ENCODE measurements around the gene RNF148. TPM values are rescaled to one million over a fixed set of nuclear protein-coding genes. Genes with fewer than 3 reads are reported as not detected.

Gene RNF148
- total and polyA plus RNA-seq, 2 donors from 2014 or later, result 0.41 to 2.2 TPM

GRCh38 chr7:122675621-122676020 lies 27.1 kb downstream of the RNF148 start:
- TF ChIP-seq CTCF (IDR thresholded peaks at IDR 0.05; ENCODE audit: borderline replicate concordance, extremely low read depth, insufficient read depth), result no peak
- no peak overlapping the region for H3K4me3 ChIP-seq (ENCODE audit: low read length in 3 of 3)
- no peak overlapping the region for H3K9ac ChIP-seq (ENCODE audit: low read length in 3 of 3)
- H3K27me3 ChIP-seq (ENCODE audit: control insufficient read depth, insufficient read depth, low read length), result no peaks in the 10 kb centered on the region
- DNase-seq, result peak in 1 of 5 donors; percentile 9
- H3K27ac ChIP-seq (ENCODE audit: low read depth in 2 of 2, low read length in 2 of 2), result no peak overlapping the region
- intact Hi-C loops (cut with DNase I), result no loop called here
- FAIRE-seq, result no peak
- H3K9me3 ChIP-seq (ENCODE audit: control insufficient read depth in 2 of 3, insufficient read depth in 1 of 3, low read length in 3 of 3), result no peaks in the 10 kb centered on the region
- H3K4me1 ChIP-seq (ENCODE audit: control insufficient read depth in 2 of 3, insufficient read depth in 2 of 3, low read depth in 1 of 3, low read length in 3 of 3), result peaks cover 0 to 9% (median 0%) of the 10 kb centered on the region in 3 donors
- H3K36me3 ChIP-seq (ENCODE audit: control insufficient read depth in 2 of 3, insufficient read depth in 3 of 3, low read length in 3 of 3), result no peaks in the 10 kb centered on the region

- DNase-seq, result no peak
- H3K27me3 ChIP-seq (ENCODE audit: control insufficient read depth, insufficient read depth, low read length), result no peaks in the 10 kb centered on the region
- intact Hi-C loops (cut with DNase I), result no loop called here
- H3K36me3 ChIP-seq (ENCODE audit: control insufficient read depth in 2 of 3, insufficient read depth in 3 of 3, low read length in 3 of 3), result no peaks in the 10 kb centered on the region
- H3K27ac ChIP-seq (ENCODE audit: low read depth in 2 of 2, low read length in 2 of 2), result no peak overlapping the region
- no peak for FAIRE-seq
- H3K9ac ChIP-seq (ENCODE audit: low read length in 3 of 3), result no peak overlapping the region
- TF ChIP-seq CTCF (IDR thresholded peaks at IDR 0.05; ENCODE audit: borderline replicate concordance, extremely low read depth, insufficient read depth), result no peak
- peaks cover 0 to 9% (median 0%) of the 10 kb centered on the region in 3 donors for H3K4me1 ChIP-seq (ENCODE audit: control insufficient read depth in 2 of 3, insufficient read depth in 2 of 3, low read depth in 1 of 3, low read length in 3 of 3)
- no peak overlapping the region for H3K4me3 ChIP-seq (ENCODE audit: low read length in 3 of 3)
- H3K9me3 ChIP-seq (ENCODE audit: control insufficient read depth in 2 of 3, insufficient read depth in 1 of 3, low read length in 3 of 3), result no peaks in the 10 kb centered on the region
Measured at GRCh38 chr7:122675011-122675410, 27.7 kb downstream of the RNF148 start.

GRCh38 chr7:122674502-122674901 lies 28.2 kb downstream of the RNF148 start:
- DNase-seq (peak in 1 of 5 donors; percentile 34), FAIRE-seq (no peak)
- no peak overlapping the region for H3K27ac ChIP-seq (ENCODE audit: low read depth in 2 of 2, low read length in 2 of 2)
- TF ChIP-seq CTCF (IDR thresholded peaks at IDR 0.05; ENCODE audit: borderline replicate concordance, extremely low read depth, insufficient read depth), result no peak
- no peaks in the 10 kb centered on the region for H3K27me3 ChIP-seq (ENCODE audit: control insufficient read depth, insufficient read depth, low read length)
- no peak overlapping the region for H3K9ac ChIP-seq (ENCODE audit: low read length in 3 of 3)
- H3K36me3 ChIP-seq (ENCODE audit: control insufficient read depth in 2 of 3, insufficient read depth in 3 of 3, low read length in 3 of 3), result no peaks in the 10 kb centered on the region
- intact Hi-C loops (cut with DNase I), result no loop called here
- H3K4me1 ChIP-seq (ENCODE audit: control insufficient read depth in 2 of 3, insufficient read depth in 2 of 3, low read depth in 1 of 3, low read length in 3 of 3), result peaks cover 0 to 6% (median 0%) of the 10 kb centered on the region in 3 donors
- no peak overlapping the region for H3K4me3 ChIP-seq (ENCODE audit: low read length in 3 of 3)
- H3K9me3 ChIP-seq (ENCODE audit: control insufficient read depth in 2 of 3, insufficient read depth in 1 of 3, low read length in 3 of 3), result no peaks in the 10 kb centered on the region

- DNase-seq, result no peak
- H3K9me3 ChIP-seq (ENCODE audit: control insufficient read depth in 2 of 3, insufficient read depth in 1 of 3, low read length in 3 of 3), result no peaks in the 10 kb centered on the region
- intact Hi-C loops (cut with DNase I), result no loop called here
Measured at GRCh38 chr7:122673951-122674350, 28.8 kb downstream of the RNF148 start.

More at GRCh38 chr7:122673951-122674350, 28.8 kb downstream of the RNF148 start:
- peaks cover 0 to 6% (median 0%) of the 10 kb centered on the region in 3 donors for H3K4me1 ChIP-seq (ENCODE audit: control insufficient read depth in 2 of 3, insufficient read depth in 2 of 3, low read depth in 1 of 3, low read length in 3 of 3)
- no peak for TF ChIP-seq CTCF (IDR thresholded peaks at IDR 0.05; ENCODE audit: borderline replicate concordance, extremely low read depth, insufficient read depth)
- no peaks in the 10 kb centered on the region for H3K36me3 ChIP-seq (ENCODE audit: control insufficient read depth in 2 of 3, insufficient read depth in 3 of 3, low read length in 3 of 3)
- no peak for FAIRE-seq
- no peak overlapping the region for H3K4me3 ChIP-seq (ENCODE audit: low read length in 3 of 3)
- no peak overlapping the region for H3K9ac ChIP-seq (ENCODE audit: low read length in 3 of 3)
- H3K27me3 ChIP-seq (ENCODE audit: control insufficient read depth, insufficient read depth, low read length), result no peaks in the 10 kb centered on the region
- no peak overlapping the region for H3K27ac ChIP-seq (ENCODE audit: low read depth in 2 of 2, low read length in 2 of 2)
